IPS-18c (cell line): ENCODE measurements around the gene IL4R.
"Not testable (repeated sequence)": the region's sequence is repeated elsewhere in the genome, so short reads cannot be mapped to it uniquely, and the experiment has no call there.

Experiments
- H3K4me3 ChIP-seq: 2 replicates; pipeline ENCODE4 v1.7.0; 2013; ENCODE audit warnings: low read depth, mild to moderate bottlenecking, low read length, moderate library complexity; ENCODE audit not compliant: insufficient read depth
- H3K9me3 ChIP-seq: one replicate; pipeline ENCODE4 v1.6.1; 2013; ENCODE audit warnings: mild to moderate bottlenecking, low read length, moderate library complexity; ENCODE audit not compliant: control insufficient read depth, insufficient read depth

Gene IL4R

GRCh38 chr16:27285676-27286196 is 28.0 kb upstream of the IL4R start:
- Histone ChIP-seq H3K9me3 (no peaks in the 10 kb centered on the region), H3K4me3 (no peak overlapping the region)

- H3K9me3 ChIP-seq, result no peaks in the 10 kb centered on the region
- no peak overlapping the region for H3K4me3 ChIP-seq
These were observed 27.3 kb upstream of the IL4R start for GRCh38 chr16:27286451-27286850.

- Histone ChIP-seq H3K4me3 (no peak overlapping the region), H3K9me3 (no peaks in the 10 kb centered on the region)
These were observed 26.5 kb upstream of the IL4R start for GRCh38 chr16:27287051-27287811.

GRCh38 chr16:27287887-27288286 is 25.9 kb upstream of the IL4R start:
- H3K9me3 ChIP-seq, result no peaks in the 10 kb centered on the region
- no peak overlapping the region for H3K4me3 ChIP-seq

- H3K4me3 ChIP-seq, H3K9me3 ChIP-seq: not testable (repeated sequence)
These were observed 25.5 kb upstream of the IL4R start for GRCh38 chr16:27288313-27288712.

GRCh38 chr16:27289669-27290068 is 24.1 kb upstream of the IL4R start:
- Histone ChIP-seq H3K9me3 (no peaks in the 10 kb centered on the region), H3K4me3 (no peak overlapping the region)

GRCh38 chr16:27290562-27290961 is 23.2 kb upstream of the IL4R start:
- Histone ChIP-seq H3K9me3 (no peaks in the 10 kb centered on the region), H3K4me3 (no peak overlapping the region)

GRCh38 chr16:27291106-27291505 is 22.7 kb upstream of the IL4R start:
- no peak overlapping the region for H3K4me3 ChIP-seq
- H3K9me3 ChIP-seq, result no peaks in the 10 kb centered on the region

GRCh38 chr16:27291722-27292240 is 22.0 kb upstream of the IL4R start:
- H3K9me3 ChIP-seq, result no peaks in the 10 kb centered on the region

GRCh38 chr16:27293343-27293742 is 20.4 kb upstream of the IL4R start:
- no peak overlapping the region for H3K4me3 ChIP-seq

More at GRCh38 chr16:27291722-27292240, 22.0 kb upstream of the IL4R start:
- H3K4me3 ChIP-seq, result no peak overlapping the region

GRCh38 chr16:27298132-27298531 is 15.6 kb upstream of the IL4R start:
- Histone ChIP-seq H3K4me3 (no peak overlapping the region), H3K9me3 (no peaks in the 10 kb centered on the region)

More at GRCh38 chr16:27293343-27293742, 20.4 kb upstream of the IL4R start:
- H3K9me3 ChIP-seq, result no peaks in the 10 kb centered on the region

- Histone ChIP-seq H3K4me3 (no peak overlapping the region), H3K9me3 (no peaks in the 10 kb centered on the region)
These were observed 12.4 kb upstream of the IL4R start for GRCh38 chr16:27301236-27301861.

GRCh38 chr16:27302126-27302525 is 11.6 kb upstream of the IL4R start:
- H3K4me3 ChIP-seq, result no peak overlapping the region
- H3K9me3 ChIP-seq, result no peaks in the 10 kb centered on the region

- no peak overlapping the region for H3K4me3 ChIP-seq
- H3K9me3 ChIP-seq, result no peaks in the 10 kb centered on the region
These were observed 10.3 kb upstream of the IL4R start for GRCh38 chr16:27303256-27304100.

GRCh38 chr16:27304102-27304501 is 9.7 kb upstream of the IL4R start:
- Histone ChIP-seq H3K9me3 (no peaks in the 10 kb centered on the region), H3K4me3 (no peak overlapping the region)

- H3K4me3 ChIP-seq, result no peak overlapping the region
- no peaks in the 10 kb centered on the region for H3K9me3 ChIP-seq
These were observed 8.7 kb upstream of the IL4R start for GRCh38 chr16:27304881-27305745.
